BJ (cell line): ENCODE results near the gene RPLP1. TPM values are rescaled to one million over a fixed set of nuclear protein-coding genes. Genes with fewer than 3 reads are reported as not detected.

Experiments used
- CTCF ChIA-PET: fragments of 350-600 bp; formaldehyde crosslinking; extraction: SDS; loops from one replicate; lab custom pipeline; 2021; ENCODE audit warnings: antibody characterized with exemption, inconsistent platforms; lab: Yijun Ruan, JAX
- POLR2A ChIA-PET: fragments of 300-600 bp; sonication (Branson Sonifier 250); formaldehyde crosslinking; extraction: SDS; loops from one replicate; lab custom pipeline; 2021; ENCODE audit warnings: antibody characterized with exemption; lab: Charles Lee
- DNase-seq: peaks from one replicate; pipeline ENCODE4 v3.0.0-alpha.2; 2011; ENCODE audit warnings: low read depth
- H3K27me3 ChIP-seq: 2 replicates; pipeline ENCODE4 v1.6.0; 2011; ENCODE audit warnings: low read length; ENCODE audit not compliant: control insufficient read depth, insufficient read depth
- H3K36me3 ChIP-seq: 2 replicates; pipeline ENCODE4 v1.5.1; 2011; ENCODE audit warnings: low read length; ENCODE audit not compliant: control insufficient read depth, insufficient read depth
- H3K4me3 ChIP-seq: 2 replicates; pipeline ENCODE4 v1.5.1; 2011; ENCODE audit warnings: low read depth, mild to moderate bottlenecking, control low read depth, low read length
- CTCF ChIP-seq: IDR thresholded peaks from 2 replicates; pipeline ENCODE4 v1.5.1; 2011; ENCODE audit warnings: low read depth, mild to moderate bottlenecking, control low read depth, inconsistent platforms, low read length, moderate library complexity; ENCODE audit not compliant: insufficient read depth
- polyA plus RNA-seq: library from polyadenylated mRNA; depleted of rRNA; stranded (reverse); fragments of >200 nt; gene quantifications from 2 replicates; pipeline ENCODE4 v1.2.3, GENCODE V29; 2011

The RPLP1 gene
- polyA plus RNA-seq, 1 experiment: 1,191 TPM

DNA sequence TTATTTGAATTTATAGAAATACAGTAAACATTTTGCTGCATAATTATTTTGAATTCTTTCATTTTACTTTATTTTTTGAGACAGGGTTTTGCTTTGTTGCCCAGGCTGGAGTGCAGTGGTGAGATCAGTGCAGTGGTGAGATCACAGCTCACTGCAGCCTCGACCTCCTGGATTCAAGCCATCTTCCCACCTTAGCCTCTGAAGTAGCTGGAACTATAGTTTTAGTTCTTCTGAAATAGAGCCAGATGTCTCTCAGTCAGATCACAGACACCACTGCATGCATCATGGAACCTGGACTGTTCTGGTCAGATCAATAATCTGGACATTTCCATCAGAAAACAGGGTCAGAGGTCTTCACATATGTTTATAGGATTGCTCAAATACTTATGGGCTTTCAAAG lies 7.9 kb downstream of the RPLP1 start:
- no peak overlapping the region for H3K4me3 ChIP-seq
- no peak for DNase-seq
- no peaks in the 10 kb centered on the region for H3K27me3 ChIP-seq
- ChIA-PET POLR2A (no interaction called here), CTCF (no interaction called here)
- peaks cover 6% of the 10 kb centered on the region; the same call in 1 of the 2 replicates for H3K36me3 ChIP-seq
- TF ChIP-seq CTCF: no peak

- Histone ChIP-seq H3K4me3 (peak overlapping the region; percentile 30), H3K36me3 (no peaks in the 10 kb centered on the region), H3K27me3 (no peaks in the 10 kb centered on the region)
- ChIA-PET CTCF (interaction anchor here (0.6 to 2.5 kb wide), 19 partner anchors 9 to 1198 kb away, joined by 3 to 31 read pairs (median 5); partner anchors contain the start of gene RPLP1), POLR2A (interaction anchor here (0.6 kb wide), 1 partner anchor 19 kb away, joined by 16 read pairs; no protein-coding TSS in a partner anchor)
- TF ChIP-seq CTCF: no peak
- DNase-seq: no peak
Observed at GRCh38 chr15:69462030-69462492, 9.4 kb downstream of the RPLP1 start.

GRCh38 chr15:69462493-69463181 lies 10.0 kb downstream of the RPLP1 start:
- Histone ChIP-seq H3K36me3 (no peaks in the 10 kb centered on the region), H3K4me3 (peak overlapping the region; percentile 36), H3K27me3 (no peaks in the 10 kb centered on the region)
- POLR2A ChIA-PET: interaction anchor here (0.6 to 1.3 kb wide), 4 partner anchors 10 to 383 kb away, joined by 4 to 16 read pairs (median 6); partner anchors contain the start of gene RPLP1
- peak; percentile 89 for DNase-seq
- CTCF ChIA-PET: interaction anchor here (0.6 to 2.5 kb wide), 26 partner anchors 10 to 1529 kb away, joined by 3 to 31 read pairs (median 4); partner anchors contain the start of gene RPLP1
- TF ChIP-seq CTCF: peak; percentile 94

GRCh38 chr15:69463182-69463756 lies 10.7 kb downstream of the RPLP1 start:
- peak overlapping the region; percentile 36 for H3K4me3 ChIP-seq
- no peaks in the 10 kb centered on the region for H3K27me3 ChIP-seq
- ChIA-PET CTCF (interaction anchor here (0.6 to 2.5 kb wide), 23 partner anchors 9 to 1528 kb away, joined by 3 to 31 read pairs (median 4); partner anchors contain the start of gene RPLP1), POLR2A (interaction anchor here (0.5 to 1.3 kb wide), 4 partner anchors 11 to 383 kb away, joined by 3 to 6 read pairs (median 5); partner anchors contain the start of gene RPLP1)
- DNase-seq: no peak
- H3K36me3 ChIP-seq: no peaks in the 10 kb centered on the region
- no peak for TF ChIP-seq CTCF

DNA sequence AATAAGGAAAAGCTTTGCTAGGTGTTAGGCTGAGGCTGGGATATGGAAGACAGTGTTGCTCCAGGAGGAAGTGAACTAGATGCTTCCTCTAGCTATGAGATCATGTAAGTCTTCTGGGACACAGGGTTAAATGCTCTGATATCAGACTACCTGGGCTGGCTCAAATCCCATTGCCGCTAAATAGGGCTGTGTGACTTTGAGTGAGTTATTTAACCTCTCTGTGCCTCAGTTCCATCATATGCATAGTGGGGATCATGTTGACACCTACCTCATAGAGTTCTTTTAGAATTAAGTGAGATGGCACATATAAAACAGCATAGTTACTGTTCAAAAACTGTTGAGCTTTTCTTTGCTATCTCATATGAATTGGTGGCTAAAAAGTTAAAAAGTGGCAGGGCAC lies 12.6 kb downstream of the RPLP1 start:
- Histone ChIP-seq H3K4me3 (no peak overlapping the region), H3K36me3 (no peaks in the 10 kb centered on the region), H3K27me3 (no peaks in the 10 kb centered on the region)
- ChIA-PET CTCF (interaction anchor here (0.7 to 2.8 kb wide), 6 partner anchors 10 to 408 kb away, joined by 3 to 15 read pairs (median 4); partner anchors contain the start of gene RPLP1), POLR2A (no interaction called here)
- no peak for DNase-seq
- no peak for TF ChIP-seq CTCF
